ENCODE measurements around the gene XXYLT1.
"Not testable (repeated sequence)": the region's sequence is repeated elsewhere in the genome, so short reads cannot be mapped to it uniquely, and the experiment has no call there.

Gene XXYLT1

DNA sequence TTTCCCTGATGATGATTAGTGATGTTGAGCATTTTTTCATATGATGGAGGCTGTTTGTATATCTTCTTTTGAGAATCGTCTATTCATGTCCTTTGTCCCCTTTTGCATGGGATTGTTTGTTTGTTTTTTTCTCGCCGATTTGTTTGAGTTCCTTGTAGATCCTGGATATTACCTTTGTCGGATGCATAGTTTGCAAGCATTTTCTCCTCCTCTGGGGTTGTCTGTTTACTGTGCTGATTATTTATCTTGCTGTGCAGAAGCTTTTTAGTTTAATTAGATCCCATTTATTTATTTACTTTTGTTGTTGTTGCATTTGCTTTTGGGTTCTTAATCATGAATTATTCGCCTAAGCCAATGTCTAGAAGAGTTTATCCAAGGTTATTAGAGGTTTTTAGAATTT lies 232.8 kb downstream of the XXYLT1 start:
- DNase-seq = no peak

DNA sequence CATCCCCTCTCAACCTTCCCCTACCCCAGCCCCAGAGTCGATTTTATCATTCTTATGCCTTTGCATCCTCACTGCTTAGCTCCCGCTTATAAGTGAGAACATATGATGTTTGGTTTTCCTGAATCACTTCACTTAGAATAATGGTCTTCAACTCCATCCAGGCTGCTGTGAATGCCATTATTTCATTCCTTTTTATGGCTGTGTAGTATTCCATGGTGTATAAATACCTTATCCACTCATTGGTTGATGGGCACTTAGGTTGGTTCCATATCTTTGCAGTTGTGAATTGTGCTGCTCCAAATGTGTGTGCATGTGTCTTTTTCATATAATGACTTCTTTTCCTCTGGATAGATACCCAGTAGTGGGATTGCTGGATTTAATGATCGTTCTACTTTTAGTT lies 233.4 kb downstream of the XXYLT1 start:
- DNase-seq = not testable (repeated sequence)

DNA sequence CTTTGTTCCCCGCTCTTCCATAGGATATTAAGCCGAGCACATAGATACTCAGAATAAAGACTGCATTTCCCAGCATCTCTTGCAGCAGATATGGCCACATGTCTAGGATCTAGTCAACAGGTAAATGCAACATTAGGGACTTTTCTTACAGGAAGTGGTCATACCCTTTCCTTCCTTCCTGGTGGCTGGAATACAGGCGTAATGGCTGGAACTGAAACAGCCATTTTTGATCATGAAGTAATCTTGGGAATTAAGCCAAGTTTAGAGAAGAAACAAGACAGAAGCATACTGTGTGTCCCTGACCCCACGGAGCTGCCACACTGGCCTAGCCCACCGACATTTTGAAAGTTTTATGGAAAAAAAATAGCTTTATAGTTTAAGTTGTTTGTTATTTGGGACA lies 234.0 kb downstream of the XXYLT1 start:
- DNase-seq = no peak

DNA sequence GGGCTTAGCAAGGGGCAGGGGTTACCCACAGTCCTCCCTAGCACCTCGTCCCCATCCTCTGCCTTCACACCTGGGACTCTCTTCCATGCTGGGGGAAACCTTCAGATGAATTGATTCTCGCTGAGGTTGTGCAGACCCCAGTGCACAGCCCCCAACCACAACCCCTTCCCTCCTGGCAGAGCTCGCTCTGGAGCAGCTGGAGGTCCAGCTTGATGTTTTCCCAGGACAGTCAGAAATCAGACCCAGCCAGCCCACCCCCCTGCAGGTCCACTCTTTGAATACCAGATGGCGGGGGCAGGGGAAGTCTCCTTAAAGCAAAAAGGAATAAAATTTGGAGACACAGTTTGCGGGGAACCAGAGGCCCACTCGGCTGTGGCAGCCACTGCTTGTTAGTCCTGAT lies 234.4 kb downstream of the XXYLT1 start:
- no peak for DNase-seq

DNA sequence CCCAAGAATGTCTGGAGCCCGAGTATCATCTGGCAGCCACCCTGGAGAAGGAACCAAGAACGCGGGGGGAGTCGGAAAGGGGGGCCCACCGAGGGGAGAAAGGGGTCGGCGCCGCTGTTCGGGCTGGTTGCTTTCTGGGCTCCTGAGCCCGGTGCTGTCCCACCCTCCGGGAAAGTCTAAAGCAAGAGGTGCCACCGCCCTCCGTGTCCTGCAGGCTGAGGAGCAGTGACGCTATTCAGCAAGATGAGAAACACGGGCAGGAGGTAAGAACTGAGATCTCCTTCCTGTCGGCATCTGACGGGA lies 234.8 kb downstream of the XXYLT1 start:
- no peak for DNase-seq

DNA sequence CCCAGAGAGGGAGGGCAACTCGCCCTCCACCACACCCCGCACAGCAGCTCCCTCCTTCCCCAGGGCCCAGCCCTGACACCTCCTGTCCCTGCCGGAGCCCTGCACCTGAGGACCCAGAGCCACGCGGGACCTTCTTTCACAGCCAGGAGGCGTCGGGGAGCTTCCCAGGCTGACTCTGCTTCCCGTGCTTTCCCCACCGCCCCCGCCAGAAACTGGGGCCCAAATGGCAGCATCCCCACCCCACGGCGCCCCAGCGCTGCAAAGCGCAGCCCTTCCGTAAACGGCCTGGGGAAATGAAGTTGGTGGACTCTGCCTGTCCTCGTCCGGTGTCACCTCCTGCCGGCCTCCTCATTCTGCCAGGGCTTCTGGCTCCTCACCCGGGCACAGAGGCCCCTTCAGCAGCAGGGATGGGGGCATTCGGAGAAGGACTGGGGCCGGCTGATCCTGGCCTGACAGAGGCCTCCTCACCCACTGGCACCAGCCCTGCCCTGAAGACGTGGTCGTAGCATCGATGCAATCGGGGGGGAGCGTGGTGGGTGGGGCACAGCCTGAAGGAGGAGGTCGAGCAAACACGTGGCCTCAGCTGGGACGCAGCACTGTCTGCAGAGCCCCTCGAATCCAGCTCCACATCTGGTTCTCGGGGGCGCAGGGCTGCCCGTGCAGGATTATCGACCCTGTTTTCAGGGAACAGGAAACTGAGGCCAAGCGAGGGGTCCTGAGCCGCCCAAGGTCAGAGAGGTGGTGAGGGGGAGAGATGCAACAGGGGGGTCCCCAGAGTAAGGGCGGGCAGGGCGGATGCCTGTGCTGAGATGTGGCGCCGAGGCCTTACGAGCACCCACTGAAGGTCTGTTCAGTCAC lies 235.4 kb downstream of the XXYLT1 start:
- no peak for DNase-seq

DNA sequence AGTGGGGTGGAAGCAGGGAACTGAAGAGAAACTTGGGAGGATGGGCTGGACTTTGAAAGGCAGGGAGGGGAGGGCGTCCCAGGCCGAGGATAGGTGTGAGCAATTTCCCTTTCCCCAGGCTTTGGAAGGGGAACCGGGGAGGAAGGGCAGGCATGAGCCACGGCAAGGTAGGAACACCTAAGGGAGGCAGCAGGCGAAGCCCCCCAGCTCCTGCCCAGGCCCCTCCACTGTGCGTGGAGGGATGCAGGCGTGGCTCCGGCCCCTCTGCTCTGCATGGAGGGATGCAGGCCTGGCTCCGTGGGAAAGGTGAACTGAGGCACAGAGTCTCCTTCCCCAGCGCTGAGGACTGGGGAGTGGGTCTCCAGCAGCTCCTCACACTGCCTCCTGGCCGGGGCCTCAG lies 236.4 kb downstream of the XXYLT1 start:
- DNase-seq = no peak

DNA sequence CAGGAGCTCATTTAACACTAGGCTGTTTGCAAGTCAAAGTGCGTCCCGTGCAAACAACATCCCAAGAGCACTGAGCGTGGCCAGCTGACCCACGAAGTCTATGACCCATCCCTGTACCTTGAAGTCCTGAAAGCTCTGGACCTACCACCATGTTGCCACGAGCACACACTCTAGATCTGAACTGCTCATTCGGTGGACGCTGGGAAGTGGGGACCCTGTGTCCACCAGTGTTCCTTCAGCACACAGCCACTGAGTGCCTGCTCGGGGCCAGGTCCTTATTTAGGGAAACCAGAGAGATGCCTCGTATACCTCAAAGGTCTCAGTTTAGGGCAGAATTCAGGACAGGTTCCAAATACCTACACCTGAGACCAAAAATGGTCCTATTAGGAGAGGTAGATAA lies 236.9 kb downstream of the XXYLT1 start:
- no peak for DNase-seq

DNA sequence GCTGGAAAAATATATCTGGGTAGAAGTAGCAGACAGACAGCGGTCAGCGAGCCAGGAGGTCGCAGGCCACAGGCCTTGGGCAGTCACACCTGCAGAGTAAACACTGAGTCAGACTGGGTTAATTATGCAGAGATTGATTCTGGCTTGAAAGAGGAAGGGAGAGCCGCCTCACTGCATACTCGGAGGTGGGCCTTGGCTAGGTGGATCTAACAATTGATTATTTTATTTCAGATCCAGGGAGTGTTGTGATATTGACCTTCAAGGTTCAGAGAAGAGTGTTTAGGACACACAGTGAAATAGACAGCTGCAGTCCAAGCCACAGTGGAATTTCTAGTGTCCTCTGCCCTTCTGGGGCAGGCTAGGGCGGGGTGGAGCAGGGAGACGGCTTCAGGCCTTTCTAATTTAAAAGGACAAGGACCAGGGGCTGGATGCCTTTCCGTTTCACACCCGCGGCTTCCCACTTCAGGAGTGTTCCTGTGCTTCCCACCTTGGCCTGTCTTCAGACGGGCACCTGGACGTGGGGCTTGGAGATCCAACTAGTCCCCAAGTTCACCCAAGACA lies 237.3 kb downstream of the XXYLT1 start:
- no peak for DNase-seq

DNA sequence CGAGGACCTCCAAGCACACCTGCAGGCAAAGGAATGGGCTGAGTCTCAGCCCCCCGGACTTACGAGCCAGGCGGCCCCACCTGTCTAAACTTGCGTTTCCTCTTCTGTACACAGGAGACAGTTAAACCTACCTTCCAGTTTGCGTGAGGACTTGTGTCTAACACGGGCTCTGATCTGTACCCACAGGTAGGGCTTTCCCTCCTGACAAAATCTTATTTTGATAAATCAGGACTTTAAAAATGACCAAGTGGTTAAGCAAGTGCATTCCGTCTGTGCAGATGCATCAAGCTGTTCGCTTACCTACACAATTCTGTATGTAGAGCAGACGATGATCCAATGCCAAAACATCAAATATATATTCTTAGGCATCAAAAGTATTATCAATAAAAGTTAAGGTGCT lies 238.0 kb downstream of the XXYLT1 start:
- DNase-seq = no peak

DNA sequence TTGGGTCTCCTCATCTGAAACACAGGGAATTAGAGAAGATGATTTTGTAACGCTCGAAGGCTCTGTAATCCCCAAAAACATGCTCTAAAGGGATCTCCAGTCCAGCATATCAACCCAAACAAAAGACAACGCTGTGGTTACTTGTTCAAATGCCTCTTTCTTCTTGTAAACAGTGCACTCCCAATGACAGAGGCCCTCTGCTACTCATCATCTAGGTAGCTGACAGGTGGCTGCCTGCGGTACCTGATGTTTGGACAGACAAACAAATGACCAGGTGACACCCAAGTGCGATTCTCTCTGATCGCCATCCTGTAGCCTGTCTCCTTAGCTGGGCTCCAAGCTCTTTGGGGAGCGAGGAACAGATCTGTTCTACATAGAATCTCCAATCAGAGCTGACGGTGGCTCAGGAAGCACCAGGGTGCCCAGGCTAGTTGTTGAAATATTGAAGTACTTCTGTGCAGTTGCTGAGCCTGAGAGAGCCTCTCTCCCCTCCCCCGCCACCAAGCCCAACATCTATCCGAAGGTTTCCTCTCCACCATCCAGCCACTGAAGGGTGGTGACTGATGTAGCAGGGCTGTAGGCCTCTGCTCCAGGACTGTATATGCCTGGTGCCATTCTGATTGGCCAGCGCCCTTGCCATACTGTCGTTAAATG lies 238.7 kb downstream of the XXYLT1 start:
- DNase-seq = no peak

DNA sequence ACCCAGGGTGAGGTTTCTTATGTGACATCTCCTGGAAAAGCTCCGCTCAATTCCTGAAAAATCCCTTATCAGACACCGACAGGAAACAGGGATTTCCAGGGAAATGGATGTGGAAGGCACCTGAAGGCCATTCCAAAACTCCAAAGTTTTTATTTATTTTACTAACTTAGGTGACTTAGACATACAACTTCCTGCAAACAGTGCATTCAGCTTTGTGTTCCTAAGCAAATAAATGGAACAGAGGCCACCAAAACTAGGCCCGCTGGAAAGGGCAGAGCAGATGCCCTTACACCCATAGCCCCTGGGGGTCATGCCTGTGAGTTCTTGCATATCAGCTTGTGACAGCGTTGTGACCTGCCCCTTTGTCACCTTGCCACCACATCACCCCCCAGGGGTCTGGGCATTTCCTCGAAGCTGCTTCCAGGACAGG lies 239.4 kb downstream of the XXYLT1 start:
- DNase-seq = no peak

DNA sequence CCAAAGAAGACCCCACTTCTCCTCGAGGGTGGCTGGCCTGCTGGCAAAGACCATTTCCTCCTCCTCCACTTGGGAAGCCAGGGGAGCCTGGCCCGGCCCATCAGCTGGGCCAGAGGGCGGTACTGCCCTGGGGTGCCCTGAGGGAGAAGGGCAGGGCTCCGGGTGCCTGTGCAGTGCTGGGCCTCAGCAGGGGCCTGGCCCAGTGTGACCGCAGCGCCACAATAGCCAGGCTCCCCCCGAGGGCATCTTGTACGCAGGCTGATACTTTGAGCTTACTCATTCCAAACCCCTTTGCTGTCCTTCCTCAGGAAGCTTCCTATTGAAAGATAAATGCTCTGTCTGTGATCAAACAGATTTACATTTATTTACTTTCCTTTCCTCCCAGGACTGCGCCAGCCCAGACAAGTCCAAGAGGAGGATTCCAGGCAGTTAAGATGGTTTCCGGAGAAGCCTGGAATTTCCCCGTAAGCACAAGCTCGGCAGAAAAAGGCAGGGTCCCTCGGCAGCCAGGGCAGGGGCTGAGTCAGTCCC lies 240.1 kb downstream of the XXYLT1 start:
- DNase-seq = no peak

DNA sequence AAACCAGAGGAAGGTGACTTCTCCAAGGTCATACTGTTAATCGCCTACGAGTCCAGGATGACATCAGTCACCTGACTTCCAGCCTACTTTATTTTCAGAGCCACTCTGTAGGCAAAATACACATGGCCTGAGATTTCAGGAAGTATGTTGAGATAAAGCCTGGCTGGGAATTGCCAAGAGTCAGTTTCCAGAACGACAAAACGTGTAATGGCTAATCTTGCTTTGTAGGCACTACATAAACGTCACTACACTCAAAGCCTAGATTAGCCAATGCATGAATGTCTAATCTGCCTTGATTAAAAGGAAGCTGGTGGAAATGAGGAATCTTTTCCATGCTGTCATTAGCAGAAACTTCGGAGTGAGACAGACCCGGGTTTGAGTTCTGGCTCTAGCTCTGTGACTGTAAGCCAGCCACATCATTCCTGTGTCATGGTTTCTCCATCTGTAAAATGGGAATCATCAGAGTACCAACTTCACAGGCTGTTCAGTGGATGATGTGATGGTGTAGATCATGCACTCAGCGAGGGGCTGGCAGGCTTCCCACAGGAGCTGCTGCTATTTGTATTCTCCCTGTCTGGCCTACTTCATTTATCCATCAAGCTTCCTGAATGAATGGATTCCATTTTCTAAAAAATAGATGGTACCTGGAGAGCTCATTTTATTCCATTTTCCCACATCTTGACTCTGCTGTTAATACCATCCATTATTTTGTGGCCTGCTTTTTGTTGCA lies 241.9 kb downstream of the XXYLT1 start:
- DNase-seq = no peak

DNA sequence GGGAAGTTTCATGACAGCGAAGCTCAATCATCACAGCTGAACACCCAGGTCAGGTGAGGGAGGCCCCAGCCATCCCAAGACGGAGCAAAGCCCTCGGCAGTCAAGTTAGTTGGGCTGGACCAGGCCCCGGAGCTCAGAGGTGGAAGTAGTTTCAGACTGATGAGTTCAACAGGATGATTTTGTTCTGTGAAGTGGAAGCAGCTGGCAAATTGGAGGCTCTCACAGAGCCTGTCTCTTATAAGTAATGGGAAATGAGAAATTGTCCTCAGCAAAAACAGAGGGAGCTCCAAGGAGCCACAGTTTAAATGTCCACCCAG lies 245.1 kb downstream of the XXYLT1 start:
- no peak for DNase-seq

DNA sequence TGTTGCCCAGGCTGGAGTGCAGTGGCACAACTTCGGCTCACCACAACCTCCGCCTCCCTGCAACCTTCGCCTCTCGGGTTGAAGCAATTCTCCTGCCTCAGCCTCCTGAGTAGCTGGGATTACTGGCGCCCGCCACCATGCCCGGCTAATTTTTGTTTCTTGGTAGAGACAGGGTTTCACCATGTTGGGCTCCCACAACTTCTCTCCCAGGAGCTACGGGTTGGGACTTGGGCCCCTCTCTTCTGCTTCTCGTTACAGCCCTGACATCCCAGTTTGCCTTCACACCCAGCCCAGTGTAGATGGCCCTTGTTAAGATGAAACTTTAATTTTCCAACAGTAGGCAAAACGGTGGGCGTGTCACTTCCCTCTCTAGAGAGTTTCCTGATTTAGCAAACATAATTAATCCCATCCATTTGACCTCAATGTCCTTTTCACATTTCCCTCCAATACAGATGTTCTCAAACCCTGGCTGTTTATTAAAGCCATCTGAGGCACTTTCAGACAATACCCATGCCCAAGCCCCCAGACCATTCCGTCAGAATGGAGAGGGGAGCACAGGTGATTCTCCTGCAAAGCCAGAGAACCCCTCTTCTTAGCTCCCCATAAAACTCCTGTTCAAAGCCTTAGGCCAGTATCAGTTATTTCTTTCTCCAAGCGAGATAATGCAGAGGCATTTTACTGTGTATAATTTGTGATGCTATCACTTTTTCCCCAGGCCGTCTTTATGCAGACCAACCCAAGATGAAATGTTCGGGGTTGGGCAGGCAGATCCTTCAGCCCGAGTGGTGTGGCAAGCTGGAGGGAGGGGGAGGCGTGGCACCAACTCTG lies 245.7 kb downstream of the XXYLT1 start:
- no peak for DNase-seq

DNA sequence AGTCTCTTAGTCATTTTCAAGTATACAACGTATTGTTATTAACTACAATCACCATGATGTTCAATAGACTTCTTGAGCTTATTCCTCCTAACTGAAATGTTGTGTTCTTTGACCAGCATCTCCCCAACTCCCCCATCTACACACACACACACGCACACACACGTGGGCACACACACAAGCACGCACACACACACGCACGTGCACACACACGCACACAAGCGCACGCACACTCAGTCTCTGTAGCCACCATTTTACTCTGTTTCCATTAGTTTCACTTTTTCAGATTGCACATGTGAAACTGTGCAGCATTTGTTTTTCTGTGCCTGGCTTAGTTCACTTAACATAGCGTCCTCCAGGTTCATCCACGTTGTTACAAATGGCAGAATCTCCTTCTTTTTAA lies 247.0 kb downstream of the XXYLT1 start:
- no peak for DNase-seq

DNA sequence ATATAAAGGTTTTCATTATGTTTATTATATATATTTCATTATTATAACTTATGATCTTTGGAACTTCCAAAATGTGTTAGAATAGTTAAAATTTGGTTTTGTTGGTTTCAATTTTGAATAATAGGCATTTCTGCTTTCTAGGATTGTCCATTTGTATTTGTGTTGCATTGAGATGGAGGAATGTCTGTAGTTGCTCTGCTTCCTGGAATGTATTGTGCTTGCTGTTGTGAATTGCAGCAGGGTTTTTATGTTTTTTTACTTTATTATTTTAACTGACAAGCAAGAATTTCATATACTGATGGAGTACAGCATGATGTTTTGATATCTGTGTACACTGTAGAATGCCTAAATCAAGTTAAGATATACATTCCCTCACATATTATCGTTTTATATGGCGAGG lies 247.4 kb downstream of the XXYLT1 start:
- no peak for DNase-seq

DNA sequence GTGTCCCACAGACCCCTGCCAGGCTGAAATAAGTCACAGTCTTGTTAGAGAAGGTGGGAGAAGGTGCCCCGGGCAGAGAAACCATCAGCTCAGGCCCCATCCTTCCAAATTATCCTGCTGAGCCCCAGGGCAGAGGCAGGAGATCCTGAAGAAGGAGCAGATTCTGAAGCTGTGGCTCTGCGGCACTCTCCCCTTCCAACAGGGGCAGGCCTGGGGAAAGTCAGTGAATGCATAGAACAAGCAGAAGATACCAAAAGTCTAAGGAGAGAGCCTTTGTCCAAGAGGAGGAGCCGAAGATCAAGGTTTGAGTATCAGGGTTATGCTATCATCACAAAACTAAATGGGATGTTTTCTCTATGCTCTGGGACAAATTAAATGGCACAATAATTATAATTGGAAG lies 249.3 kb downstream of the XXYLT1 start:
- no peak for DNase-seq

DNA sequence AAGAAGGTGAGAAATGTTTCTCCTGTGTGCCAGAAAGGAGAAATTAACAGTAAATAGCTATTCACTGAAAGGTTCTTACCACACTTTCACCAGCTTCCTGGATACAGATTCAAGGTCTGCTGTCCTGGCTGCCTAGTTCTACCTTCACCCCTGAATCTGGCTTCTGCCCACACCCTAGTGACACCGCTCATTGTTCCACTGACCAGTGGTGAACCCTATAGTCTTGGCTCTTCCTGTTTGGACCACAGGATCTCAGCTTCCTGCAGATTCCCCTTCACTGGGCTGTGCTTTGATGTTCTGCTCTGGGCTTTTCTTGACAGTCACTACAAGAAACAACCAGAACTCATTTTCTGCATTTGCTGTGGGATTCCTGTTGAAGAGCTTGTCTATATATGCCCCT lies 250.0 kb downstream of the XXYLT1 start:
- DNase-seq = no peak

DNA sequence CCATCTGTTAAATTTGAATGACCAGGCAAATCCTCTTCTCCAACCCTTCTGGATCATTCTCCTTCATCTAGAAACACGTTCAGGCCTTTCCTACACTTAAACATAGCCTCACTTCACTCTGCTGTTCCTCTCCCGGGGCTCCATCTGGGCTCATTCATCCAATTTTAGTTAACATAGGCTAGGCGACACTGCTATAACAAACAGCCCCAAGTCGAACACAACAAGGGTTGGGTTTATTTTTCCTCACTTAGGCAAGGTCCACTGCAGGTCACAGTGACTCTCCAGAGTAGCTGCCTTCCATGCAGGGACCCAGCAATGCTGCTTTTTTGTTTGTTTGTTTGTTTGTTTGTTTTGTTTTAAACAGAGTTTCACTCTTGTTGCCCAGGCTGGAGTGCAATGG lies 250.8 kb downstream of the XXYLT1 start:
- DNase-seq = no peak

DNA sequence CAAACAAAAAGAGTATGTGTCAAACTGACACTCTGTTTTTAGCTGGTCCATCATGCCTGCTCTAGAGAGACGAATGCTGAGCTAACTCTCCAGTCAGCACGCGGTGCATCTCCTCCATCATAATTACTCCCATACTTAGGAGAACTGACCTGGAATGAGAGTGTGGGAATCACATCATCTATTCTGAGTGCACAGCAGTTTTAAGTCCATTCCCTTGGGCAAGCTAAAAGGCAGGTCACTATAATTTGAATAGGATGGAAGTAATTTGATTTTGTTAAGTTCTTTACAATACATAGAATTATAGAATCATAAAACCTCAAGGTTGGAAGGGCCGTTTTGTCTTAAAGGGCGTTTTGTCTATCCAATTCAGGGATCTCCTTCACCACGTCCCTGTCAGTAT lies 251.6 kb downstream of the XXYLT1 start:
- no peak for DNase-seq

Measured in KG1 (cell line).